ENCODE results near the gene CYP46A1. TPM values are rescaled to one million over a fixed set of nuclear protein-coding genes. Genes with fewer than 3 reads are reported as not detected.

CYP46A1 gene
- total and polyA plus RNA-seq, 2 donors (not counting 1 experiment from before 2014, with no cell fraction given) = 0.27 to 0.28 TPM

DNA sequence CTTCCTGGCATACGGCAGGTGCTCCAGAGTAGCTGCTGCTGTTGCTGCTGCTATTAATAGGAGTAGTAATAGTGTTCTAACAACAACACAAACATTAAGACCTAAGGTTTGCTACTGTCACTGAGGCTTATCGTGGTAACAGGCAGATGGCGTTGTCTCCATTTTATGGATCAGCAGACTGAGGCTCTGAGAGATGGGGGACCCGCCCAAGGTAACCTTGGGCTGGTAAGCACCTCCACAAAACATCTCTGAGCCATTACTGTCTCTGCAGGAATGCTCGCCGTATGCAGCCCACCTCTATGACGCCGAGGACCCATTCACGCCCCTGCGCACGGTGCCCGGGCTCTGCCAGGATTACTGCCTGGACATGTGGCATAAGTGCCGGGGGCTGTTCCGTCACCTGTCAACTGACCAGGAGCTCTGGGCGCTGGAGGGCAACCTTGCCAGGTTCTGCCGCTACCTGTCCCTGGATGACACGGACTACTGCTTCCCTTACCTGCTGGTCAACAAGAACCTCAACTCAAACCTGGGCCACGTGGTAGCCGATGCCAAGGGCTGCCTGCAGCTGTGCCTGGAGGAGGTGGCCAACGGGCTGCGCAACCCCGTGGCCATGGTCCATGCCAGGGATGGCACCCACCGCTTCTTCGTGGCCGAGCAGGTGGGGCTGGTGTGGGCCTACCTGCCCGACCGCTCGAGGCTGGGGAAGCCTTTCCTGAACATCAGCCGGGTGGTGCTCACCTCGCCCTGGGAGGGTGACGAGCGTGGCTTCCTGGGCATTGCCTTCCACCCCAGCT, 31.9 kb upstream of the CYP46A1 start:
- Histone ChIP-seq H3K27ac (ENCODE audit: low read length in 2 of 2) (no peak overlapping the region), H3K4me2 (replicated peaks; ENCODE audit: low read depth, low read length, poor library complexity, severe bottlenecking) (no peak overlapping the region), H3K79me2 (ENCODE audit: control insufficient read depth, insufficient read depth, low read length) (no peaks in the 10 kb centered on the region), H4K20me1 (ENCODE audit: control insufficient read depth, insufficient read depth, low read length, poor library complexity, severe bottlenecking) (no peaks in the 10 kb centered on the region), H3K9me3 (ENCODE audit: control extremely low read depth in 1 of 3, control insufficient read depth in 2 of 3, insufficient read depth in 1 of 3, low read length in 2 of 3) (peaks cover 0 to 2% (median 0%) of the 10 kb centered on the region in 3 donors), H3K4me3 (ENCODE audit: control extremely low read depth in 1 of 5, extremely low read depth in 1 of 5, insufficient read depth in 1 of 5, low read depth in 2 of 5, low read length in 4 of 5) (no peak overlapping the region), H3K9ac (ENCODE audit: low read length) (no peak overlapping the region), H2AFZ (ENCODE audit: insufficient read depth, low read depth, low read length, poor library complexity, severe bottlenecking) (no peak overlapping the region), H3K4me1 (ENCODE audit: control insufficient read depth in 2 of 2, insufficient read depth in 2 of 2, low read length in 2 of 2) (no peaks in the 10 kb centered on the region), H3K27me3 (replicated peaks in 1 of 4; ENCODE audit: control extremely low read depth in 1 of 4, control insufficient read depth in 3 of 4, insufficient read depth in 4 of 4, low read length in 3 of 4) (peaks cover 0 to 11% (median 3%) of the 10 kb centered on the region in 4 experiments), H3K36me3 (replicated peaks in 1 of 2; ENCODE audit: control extremely low read depth in 1 of 2, control insufficient read depth in 1 of 2, extremely low read depth in 1 of 2, insufficient read depth in 2 of 2, low read length in 1 of 2) (no peaks in the 10 kb centered on the region)
- Mint-ChIP-seq H3K27me3 (peaks cover 47% of the 10 kb centered on the region), H3K4me3 (no peak overlapping the region), H3K4me1 (no peaks in the 10 kb centered on the region), H3K27ac (no peak overlapping the region), H3K9me3 (ENCODE audit: insufficient read depth) (peaks cover 3% of the 10 kb centered on the region)
- DNase-seq (no peak), ATAC-seq (ENCODE audit: low read depth) (no peak)
- ChIA-PET CTCF (no interaction called here), POLR2A (no interaction called here)
- intact Hi-C loops (cut with micrococcal nuclease) = no loop called here
- 93% methylated on average over 31 of the region's 32 CpGs for WGBS (ENCODE audit: insufficient coverage)
- TF ChIP-seq EZH2 (IDR thresholded peaks at IDR 0.05; ENCODE audit: borderline replicate concordance, insufficient read depth, low read depth, low read length, poor library complexity, severe bottlenecking) = no peak
- TF ChIP-seq, protein P1, sequence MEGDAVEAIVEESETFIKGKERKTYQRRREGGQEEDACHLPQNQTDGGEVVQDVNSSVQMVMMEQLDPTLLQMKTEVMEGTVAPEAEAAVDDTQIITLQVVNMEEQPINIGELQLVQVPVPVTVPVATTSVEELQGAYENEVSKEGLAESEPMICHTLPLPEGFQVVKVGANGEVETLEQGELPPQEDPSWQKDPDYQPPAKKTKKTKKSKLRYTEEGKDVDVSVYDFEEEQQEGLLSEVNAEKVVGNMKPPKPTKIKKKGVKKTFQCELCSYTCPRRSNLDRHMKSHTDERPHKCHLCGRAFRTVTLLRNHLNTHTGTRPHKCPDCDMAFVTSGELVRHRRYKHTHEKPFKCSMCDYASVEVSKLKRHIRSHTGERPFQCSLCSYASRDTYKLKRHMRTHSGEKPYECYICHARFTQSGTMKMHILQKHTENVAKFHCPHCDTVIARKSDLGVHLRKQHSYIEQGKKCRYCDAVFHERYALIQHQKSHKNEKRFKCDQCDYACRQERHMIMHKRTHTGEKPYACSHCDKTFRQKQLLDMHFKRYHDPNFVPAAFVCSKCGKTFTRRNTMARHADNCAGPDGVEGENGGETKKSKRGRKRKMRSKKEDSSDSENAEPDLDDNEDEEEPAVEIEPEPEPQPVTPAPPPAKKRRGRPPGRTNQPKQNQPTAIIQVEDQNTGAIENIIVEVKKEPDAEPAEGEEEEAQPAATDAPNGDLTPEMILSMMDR (IDR thresholded peaks at IDR 0.05) = no peak

All from B cell (primary cell).